ENCODE measurements around the gene TMEM132D.

GRCh38 chr12:129807136-129807535, 96.7 kb downstream of the TMEM132D start:
- TF ChIP-seq POLR2A (IDR thresholded peaks at IDR 0.05; ENCODE audit: low read depth) (no peak), EP300 (IDR thresholded peaks at IDR 0.05) (no peak), CTCF (IDR thresholded peaks at IDR 0.05) (no peak)
